C4-2B (cell line): ENCODE data around the gene PLEKHA5.

Experiments used
- CTCF ChIP-seq: fragments of 450-650 bp; conservative IDR thresholded peaks from 2 replicates; pipeline ENCODE4 v1.5.1; 2017; ENCODE audit warnings: mild to moderate bottlenecking
- ZFX ChIP-seq: fragments of 450-650 bp; IDR thresholded peaks from 2 replicates; pipeline ENCODE4 v1.6.1; 2017

- no peak for TF ChIP-seq CTCF
- no peak for TF ChIP-seq ZFX
Observed at GRCh38 chr12:19409376-19409775, 279.8 kb downstream of the PLEKHA5 start.
